Activated CD4-positive, alpha-beta T cell treated with anti-CD3 and anti-CD28 coated beads, Interleukin-10, Interleukin-2, amounts not matched to agents 100 ng/mL and 50 ng/mL, durations not matched to agents 16 hours and 8 hours (primary cell): ENCODE measurements around the gene LY9.
"Not testable (repeated sequence)": the region's sequence is repeated elsewhere in the genome, so short reads cannot be mapped to it uniquely, and the experiment has no call there.

Source experiments
- DNase-seq: peaks from one replicate; pipeline ENCODE4 v3.0.0-alpha.2; 2020

The LY9 gene

GRCh38 chr1:160866695-160867260 is 70.8 kb downstream of the LY9 start:
- no peak for DNase-seq

GRCh38 chr1:160867651-160868050 is 71.7 kb downstream of the LY9 start:
- DNase-seq, result not testable (repeated sequence)

GRCh38 chr1:160868141-160868540 is 72.2 kb downstream of the LY9 start:
- no peak for DNase-seq

GRCh38 chr1:160874935-160875334 is 79.0 kb downstream of the LY9 start:
- DNase-seq, result no peak

GRCh38 chr1:160875591-160875990 is 79.6 kb downstream of the LY9 start:
- DNase-seq, result not testable (repeated sequence)

GRCh38 chr1:160876311-160876710 is 80.3 kb downstream of the LY9 start:
- no peak for DNase-seq

- DNase-seq, result peak; percentile 37
These were observed 81.2 kb downstream of the LY9 start for GRCh38 chr1:160877221-160877620.
